ENCODE data around the gene C2orf69. TPM values are rescaled to one million over a fixed set of nuclear protein-coding genes. Genes with fewer than 3 reads are reported as not detected.

The C2orf69 gene
- total and polyA plus RNA-seq, 2 of the 13 experiments (the other 11 are each of a cell fraction or from before 2014, with no cell fraction given) = 4.8 to 19.3 TPM

DNA sequence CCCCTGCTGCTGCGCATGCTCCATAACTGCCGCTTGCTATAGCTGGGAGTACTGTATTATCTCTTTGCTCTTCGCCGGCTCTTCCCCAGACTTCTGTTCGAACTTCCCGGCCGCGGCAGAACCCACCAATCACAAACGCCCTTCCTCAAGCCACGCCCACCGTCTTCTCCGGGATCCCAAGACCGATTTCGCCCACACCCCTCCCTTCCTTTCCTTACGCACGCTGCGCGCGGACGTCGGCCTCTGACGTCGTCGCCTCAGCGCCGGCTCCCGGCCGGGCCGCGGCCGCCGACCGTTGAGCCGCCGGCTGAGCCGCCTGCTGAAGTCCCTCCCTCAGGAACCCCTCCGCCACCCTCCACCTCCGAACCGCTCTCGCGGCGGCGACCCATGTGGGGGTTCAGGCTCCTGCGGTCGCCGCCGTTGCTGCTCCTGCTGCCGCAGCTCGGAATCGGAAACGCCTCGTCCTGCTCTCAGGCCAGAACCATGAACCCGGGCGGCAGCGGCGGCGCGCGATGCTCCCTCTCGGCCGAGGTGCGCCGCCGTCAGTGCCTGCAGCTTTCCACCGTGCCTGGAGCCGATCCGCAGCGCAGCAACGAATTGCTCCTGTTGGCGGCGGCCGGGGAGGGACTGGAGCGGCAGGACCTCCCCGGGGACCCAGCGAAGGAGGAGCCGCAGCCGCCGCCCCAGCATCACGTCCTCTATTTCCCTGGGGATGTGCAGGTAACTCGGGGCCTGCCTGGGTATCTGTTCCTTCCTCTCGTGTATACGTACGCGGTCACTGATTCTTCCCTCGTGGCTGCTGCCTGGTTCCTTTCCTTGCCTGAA, at the start of gene C2orf69 (continued):
- TF ChIP-seq, protein P1, sequence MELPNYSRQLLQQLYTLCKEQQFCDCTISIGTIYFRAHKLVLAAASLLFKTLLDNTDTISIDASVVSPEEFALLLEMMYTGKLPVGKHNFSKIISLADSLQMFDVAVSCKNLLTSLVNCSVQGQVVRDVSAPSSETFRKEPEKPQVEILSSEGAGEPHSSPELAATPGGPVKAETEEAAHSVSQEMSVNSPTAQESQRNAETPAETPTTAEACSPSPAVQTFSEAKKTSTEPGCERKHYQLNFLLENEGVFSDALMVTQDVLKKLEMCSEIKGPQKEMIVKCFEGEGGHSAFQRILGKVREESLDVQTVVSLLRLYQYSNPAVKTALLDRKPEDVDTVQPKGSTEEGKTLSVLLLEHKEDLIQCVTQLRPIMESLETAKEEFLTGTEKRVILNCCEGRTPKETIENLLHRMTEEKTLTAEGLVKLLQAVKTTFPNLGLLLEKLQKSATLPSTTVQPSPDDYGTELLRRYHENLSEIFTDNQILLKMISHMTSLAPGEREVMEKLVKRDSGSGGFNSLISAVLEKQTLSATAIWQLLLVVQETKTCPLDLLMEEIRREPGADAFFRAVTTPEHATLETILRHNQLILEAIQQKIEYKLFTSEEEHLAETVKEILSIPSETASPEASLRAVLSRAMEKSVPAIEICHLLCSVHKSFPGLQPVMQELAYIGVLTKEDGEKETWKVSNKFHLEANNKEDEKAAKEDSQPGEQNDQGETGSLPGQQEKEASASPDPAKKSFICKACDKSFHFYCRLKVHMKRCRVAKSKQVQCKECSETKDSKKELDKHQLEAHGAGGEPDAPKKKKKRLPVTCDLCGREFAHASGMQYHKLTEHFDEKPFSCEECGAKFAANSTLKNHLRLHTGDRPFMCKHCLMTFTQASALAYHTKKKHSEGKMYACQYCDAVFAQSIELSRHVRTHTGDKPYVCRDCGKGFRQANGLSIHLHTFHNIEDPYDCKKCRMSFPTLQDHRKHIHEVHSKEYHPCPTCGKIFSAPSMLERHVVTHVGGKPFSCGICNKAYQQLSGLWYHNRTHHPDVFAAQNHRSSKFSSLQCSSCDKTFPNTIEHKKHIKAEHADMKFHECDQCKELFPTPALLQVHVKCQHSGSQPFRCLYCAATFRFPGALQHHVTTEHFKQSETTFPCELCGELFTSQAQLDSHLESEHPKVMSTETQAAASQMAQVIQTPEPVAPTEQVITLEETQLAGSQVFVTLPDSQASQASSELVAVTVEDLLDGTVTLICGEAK (IDR thresholded peaks at IDR 0.05) = no peak
- TF ChIP-seq, protein P1 (CRISPR knock-in tag; IDR thresholded peaks at IDR 0.05) = peak; percentile 78
- TF ChIP-seq ZNF510 (CRISPR knock-in tag; IDR thresholded peaks at IDR 0.05; ENCODE audit: low read depth) (peak; percentile 5; the same call in 1 of the 2 replicates), NFIC (IDR thresholded peaks at IDR 0.05; ENCODE audit: low read length) (no peak)
- TF ChIP-seq, protein P2, sequence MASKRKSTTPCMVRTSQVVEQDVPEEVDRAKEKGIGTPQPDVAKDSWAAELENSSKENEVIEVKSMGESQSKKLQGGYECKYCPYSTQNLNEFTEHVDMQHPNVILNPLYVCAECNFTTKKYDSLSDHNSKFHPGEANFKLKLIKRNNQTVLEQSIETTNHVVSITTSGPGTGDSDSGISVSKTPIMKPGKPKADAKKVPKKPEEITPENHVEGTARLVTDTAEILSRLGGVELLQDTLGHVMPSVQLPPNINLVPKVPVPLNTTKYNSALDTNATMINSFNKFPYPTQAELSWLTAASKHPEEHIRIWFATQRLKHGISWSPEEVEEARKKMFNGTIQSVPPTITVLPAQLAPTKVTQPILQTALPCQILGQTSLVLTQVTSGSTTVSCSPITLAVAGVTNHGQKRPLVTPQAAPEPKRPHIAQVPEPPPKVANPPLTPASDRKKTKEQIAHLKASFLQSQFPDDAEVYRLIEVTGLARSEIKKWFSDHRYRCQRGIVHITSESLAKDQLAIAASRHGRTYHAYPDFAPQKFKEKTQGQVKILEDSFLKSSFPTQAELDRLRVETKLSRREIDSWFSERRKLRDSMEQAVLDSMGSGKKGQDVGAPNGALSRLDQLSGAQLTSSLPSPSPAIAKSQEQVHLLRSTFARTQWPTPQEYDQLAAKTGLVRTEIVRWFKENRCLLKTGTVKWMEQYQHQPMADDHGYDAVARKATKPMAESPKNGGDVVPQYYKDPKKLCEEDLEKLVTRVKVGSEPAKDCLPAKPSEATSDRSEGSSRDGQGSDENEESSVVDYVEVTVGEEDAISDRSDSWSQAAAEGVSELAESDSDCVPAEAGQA (IDR thresholded peaks at IDR 0.05; ENCODE audit: low read depth) = peak; percentile 79
- TF ChIP-seq, protein P2 (CRISPR knock-in tag; IDR thresholded peaks at IDR 0.05; ENCODE audit: borderline replicate concordance) = no peak; the same call in 1 of the 2 replicates
- TF ChIP-seq, protein P3, sequence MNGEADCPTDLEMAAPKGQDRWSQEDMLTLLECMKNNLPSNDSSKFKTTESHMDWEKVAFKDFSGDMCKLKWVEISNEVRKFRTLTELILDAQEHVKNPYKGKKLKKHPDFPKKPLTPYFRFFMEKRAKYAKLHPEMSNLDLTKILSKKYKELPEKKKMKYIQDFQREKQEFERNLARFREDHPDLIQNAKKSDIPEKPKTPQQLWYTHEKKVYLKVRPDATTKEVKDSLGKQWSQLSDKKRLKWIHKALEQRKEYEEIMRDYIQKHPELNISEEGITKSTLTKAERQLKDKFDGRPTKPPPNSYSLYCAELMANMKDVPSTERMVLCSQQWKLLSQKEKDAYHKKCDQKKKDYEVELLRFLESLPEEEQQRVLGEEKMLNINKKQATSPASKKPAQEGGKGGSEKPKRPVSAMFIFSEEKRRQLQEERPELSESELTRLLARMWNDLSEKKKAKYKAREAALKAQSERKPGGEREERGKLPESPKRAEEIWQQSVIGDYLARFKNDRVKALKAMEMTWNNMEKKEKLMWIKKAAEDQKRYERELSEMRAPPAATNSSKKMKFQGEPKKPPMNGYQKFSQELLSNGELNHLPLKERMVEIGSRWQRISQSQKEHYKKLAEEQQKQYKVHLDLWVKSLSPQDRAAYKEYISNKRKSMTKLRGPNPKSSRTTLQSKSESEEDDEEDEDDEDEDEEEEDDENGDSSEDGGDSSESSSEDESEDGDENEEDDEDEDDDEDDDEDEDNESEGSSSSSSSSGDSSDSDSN (CRISPR knock-in tag; IDR thresholded peaks at IDR 0.05) = peak; percentile 100
- TF ChIP-seq, protein P4, sequence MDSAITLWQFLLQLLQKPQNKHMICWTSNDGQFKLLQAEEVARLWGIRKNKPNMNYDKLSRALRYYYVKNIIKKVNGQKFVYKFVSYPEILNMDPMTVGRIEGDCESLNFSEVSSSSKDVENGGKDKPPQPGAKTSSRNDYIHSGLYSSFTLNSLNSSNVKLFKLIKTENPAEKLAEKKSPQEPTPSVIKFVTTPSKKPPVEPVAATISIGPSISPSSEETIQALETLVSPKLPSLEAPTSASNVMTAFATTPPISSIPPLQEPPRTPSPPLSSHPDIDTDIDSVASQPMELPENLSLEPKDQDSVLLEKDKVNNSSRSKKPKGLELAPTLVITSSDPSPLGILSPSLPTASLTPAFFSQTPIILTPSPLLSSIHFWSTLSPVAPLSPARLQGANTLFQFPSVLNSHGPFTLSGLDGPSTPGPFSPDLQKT (CRISPR knock-in tag; IDR thresholded peaks at IDR 0.05; ENCODE audit: borderline replicate concordance) = no peak

All from HepG2 (cell line).